Measurements from ENCODE around the gene KRTAP2-2.
"Not testable (repeated sequence)": the region's sequence is repeated elsewhere in the genome, so short reads cannot be mapped to it uniquely, and the experiment has no call there.

KRTAP2-2 gene, protein sequence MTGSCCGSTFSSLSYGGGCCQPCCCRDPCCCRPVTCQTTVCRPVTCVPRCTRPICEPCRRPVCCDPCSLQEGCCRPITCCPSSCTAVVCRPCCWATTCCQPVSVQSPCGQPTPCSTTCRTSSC

DNA sequence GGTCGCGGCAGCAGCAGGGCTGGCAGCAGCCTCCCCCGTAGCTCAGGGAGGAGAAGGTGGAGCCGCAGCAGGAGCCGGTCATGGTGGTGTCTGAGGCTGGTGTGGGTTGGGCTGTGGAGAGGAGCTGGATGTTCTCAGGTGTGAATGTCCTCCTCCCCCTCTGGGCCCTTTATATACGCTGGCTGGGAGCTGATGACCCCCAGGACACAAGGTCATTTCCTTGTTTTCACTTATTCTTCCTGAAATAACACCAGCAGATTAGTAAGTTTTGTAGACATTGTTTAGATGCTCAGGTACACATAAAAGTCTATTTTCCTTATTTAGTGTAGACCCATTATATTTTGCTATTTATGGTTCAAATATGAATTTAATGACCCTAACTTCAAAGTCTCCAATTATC is at the start of gene KRTAP2-2:
TSS of gene KRTAP2-2 (minus strand) at position 101 of the 400 bp plus-strand sequence. CDS start at position 82, 19 bp downstream.
- DNase-seq (ENCODE audit: extremely low read depth in 1 of 2, low read depth in 1 of 2), result not testable (repeated sequence)

DNA sequence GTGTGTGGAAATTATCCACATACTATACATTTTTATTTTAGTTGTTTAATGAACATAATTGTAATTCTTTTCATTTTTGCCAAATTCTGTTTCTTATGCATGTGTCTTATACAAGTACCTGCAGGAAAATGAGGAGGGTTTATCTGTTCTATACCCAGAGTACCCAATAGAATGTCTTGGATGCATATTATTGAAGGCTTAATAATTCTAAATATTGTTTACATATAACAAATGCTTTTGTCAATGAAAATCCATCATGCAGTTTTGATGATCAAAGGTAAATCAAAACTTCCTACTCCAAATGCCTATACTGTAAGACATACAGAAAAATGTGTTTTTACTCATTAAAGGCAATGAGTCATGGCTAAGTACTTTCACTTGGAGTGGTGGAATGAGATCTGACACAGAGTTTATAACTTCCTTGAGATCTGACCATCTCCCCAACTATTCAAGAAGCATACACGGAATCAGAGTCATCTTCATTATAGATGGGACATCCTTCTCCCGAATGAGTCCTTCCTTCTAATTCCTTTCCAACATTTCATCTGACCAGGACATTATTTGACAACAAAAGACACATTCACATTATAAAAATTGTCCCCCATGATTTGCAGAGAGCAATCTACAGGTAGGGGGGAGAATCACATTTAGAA is 49.5 kb upstream of the KRTAP2-2 start:
- DNase-seq (ENCODE audit: extremely low read depth in 1 of 2, low read depth in 1 of 2), result not testable (repeated sequence)

DNA sequence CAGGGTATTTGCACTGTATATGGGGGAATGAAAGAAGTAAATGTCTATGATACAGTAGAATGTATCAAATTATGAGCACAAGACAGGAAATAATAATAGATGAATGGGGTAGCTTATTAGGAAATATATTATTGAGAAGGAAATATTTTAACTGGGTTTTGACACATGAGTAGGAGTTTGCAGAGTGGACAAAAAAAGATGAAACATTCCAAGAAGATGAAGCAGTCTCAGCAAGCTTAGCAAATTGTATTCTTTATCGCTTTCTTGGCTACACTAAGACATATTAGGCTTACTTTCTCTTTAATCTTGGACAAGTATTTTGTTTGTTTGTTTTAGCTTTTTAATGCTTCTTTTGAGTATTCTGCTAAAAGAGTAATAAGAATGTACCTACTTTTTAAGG is 48.9 kb upstream of the KRTAP2-2 start:
- no peak for DNase-seq (ENCODE audit: extremely low read depth in 1 of 2, low read depth in 1 of 2)

DNA sequence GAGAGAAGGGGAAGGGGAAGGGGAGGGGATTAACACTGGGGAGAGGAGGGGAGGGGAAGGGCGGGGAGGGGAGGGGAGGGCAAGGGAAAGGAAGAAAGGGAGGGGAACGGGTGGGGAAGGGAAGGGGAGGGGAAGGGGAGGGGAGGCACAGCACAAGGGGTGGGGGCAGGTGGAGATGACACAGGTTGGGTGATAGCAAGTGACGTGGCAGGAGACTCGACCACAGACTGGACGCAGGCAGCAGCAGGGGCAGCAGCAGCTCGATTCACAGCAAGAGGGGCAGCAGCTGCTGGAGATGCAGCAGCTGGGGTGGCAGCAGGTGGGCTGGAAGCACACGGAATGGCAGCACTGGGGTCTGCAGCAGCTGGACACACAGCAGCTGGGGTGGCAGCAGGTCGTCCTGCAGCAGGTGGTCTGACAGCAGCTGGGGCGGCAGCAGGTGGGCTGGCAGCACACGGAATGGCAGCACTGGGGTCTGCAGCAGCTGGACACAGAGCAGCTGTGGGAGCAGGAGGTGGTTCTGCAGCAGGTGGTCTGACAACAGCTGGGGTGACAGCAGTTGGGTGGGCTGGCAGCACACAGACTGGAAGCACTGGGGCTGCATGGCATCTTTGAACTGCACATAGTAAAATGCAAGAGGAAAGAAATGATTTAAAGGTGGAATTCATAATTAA is 46.7 kb upstream of the KRTAP2-2 start, which contains the start of gene KRTAP4-16:
TSS of gene KRTAP4-16 (minus strand) at position 624 of the 674 bp plus-strand sequence. CDS start at position 624, 0 bp downstream.
- DNase-seq (ENCODE audit: extremely low read depth in 1 of 2, low read depth in 1 of 2), result no peak

DNA sequence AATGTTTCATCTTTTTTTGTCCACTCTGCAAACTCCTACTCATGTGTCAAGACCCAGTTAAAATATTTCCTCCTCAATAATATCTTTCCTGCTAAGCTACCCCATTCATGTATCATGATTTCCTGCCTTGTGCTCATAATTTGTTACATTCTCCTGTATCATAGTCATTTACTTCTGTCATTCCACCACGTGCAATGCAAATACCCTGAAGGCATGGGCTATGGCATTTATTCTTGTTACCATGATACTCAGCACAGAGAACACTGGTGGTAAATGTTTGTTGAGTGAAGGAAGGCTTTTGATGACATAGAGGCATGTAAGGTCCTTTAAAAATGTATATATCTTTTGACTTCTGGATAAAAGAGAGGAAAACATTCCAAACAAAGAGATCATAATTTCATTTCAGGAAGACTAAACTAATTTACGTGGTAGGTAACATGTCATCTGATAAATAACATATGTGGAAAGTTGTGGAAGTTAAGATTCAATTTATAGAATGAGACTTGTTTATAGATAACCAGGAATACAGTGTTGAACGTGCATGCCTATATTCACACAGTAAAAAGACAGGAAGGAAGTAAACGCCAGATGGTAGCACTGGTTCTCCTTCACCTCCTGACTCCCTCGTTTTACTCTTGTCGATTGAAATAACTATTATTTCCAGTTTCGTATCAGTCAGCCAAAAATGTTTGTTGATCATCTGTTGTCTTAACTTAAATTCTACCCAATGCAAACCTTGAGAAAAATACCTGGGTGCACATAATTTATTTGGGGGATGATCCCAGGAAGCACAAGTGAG is 44.9 kb upstream of the KRTAP2-2 start:
- DNase-seq (ENCODE audit: extremely low read depth in 1 of 2, low read depth in 1 of 2), result not testable (repeated sequence)

DNA sequence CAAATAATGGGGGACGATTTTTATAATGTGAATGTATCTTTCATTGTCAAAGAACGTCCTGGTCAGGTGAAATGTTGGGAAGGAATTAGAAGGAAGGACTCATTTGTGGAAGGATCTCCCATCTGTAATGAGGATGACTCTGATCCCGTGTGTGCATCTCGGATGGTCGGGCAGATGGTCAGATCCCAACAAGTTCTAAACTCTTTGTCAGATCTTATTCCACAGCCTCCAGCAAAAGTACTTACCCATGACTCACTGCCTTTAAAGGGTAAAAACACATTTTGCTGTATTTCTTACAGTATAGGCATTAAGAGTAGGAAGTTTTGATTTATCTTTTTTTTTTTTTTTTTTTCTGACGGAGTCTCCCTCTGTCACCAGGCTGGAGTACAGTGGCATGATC is 43.5 kb upstream of the KRTAP2-2 start:
- DNase-seq (ENCODE audit: extremely low read depth in 1 of 2, low read depth in 1 of 2), result no peak

DNA sequence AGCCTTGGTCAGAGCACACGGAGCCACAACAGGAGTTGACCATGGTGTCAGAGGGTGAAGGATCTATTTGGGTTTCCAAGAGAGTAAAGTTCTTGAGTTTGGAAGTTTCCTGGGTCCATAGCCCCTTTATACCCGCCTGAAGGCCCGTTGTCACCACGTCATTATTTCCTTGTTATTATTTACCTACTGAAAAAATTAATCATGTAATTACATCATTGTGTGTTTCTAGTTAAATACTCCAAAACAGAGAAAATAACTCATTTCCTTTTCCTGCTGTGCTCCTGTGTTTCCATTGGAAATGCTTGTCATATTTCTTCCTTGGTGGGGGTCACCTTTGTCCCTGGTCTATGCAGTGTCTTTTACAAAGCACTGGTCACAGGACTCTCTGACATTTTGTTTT is 43.0 kb upstream of the KRTAP2-2 start, which contains the start of gene KRTAP4-8:
TSS of gene KRTAP4-8 (minus strand) at position 101 of the 400 bp plus-strand sequence. CDS start at position 43, 58 bp downstream.
- DNase-seq (ENCODE audit: extremely low read depth in 1 of 2, low read depth in 1 of 2), result no peak

DNA sequence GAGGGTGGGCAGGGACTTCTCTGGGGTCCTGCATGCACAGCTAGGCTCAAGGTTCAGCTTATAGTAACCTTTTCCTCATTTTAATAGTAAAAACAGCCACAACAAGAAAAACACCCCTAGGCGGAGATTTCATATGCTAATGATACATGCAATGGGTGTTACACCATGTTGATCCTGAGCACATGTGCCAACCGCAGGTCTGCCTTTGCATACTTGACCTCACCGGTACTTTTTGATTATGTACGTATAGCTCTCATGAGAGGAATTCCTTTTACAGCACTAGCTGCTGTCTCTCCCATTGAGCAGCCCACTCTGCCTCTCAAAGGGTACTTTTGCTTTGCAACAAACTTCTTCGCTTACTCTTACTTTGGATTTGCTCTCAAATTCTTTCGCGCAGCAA is 41.0 kb upstream of the KRTAP2-2 start:
- no peak for DNase-seq (ENCODE audit: extremely low read depth in 1 of 2, low read depth in 1 of 2)

DNA sequence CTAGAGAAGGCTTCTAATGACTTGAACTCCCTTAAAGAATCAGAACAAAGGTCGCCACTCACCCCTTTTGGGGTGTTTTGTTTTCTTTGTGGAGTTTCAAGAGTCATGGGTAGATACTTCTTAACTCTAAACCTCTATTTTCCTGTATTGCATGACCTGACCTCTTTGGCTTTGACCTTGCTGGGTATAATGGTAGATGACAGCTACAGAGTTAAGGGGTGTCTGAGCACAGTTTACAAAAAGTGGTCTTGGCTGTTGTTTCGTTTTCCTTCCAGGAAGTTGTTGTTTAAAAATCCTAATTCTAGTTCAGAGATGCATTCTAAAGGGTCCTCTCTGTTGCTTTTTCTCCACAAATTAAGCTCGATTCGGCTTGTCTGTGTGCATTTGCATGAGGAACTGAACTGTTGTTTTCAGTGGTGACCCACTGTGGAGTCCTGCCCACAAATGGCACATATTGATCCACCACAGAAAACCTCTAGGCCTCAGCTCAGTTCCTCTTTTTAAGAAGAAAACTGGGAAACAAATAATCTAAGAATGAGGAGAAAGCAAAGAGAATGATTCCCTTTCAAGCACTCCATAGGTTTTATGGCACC is 33.8 kb upstream of the KRTAP2-2 start:
- DNase-seq (ENCODE audit: extremely low read depth in 1 of 2, low read depth in 1 of 2), result not testable (repeated sequence)

DNA sequence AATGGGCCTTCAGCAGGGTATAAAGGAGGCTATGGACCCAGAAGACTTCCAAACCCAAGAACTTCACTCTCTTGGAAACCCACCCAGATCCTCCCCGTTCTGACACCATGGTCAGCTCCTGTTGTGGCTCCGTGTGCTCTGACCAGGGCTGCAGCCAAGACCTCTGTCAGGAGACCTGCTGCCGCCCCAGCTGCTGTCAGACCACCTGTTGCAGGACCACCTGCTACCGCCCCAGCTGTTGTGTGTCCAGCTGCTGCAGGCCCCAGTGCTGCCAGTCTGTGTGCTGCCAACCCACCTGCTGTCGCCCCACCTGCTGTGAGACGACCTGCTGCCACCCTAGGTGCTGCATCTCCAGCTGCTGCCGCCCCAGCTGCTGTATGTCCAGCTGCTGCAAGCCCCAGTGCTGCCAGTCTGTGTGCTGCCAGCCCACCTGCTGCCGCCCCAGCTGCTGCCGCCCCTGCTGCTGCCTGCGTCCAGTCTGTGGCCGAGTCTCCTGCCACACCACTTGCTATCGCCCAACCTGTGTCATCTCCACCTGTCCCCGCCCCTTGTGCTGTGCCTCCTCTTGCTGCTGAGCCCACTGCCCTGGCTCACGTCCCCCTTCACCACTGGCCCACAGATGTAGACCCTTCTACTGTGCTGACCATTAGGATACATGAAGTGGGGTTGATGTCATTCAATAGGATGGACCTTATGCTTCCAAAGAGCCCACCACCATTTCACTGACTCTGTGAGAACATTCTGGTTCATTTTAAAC is 29.2 kb upstream of the KRTAP2-2 start, which contains the start of gene KRTAP4-7:
TSS of gene KRTAP4-7 (plus strand) at position 51 of the 757 bp plus-strand sequence. CDS start at position 108, 57 bp downstream.
- not testable (repeated sequence) for DNase-seq (ENCODE audit: extremely low read depth in 1 of 2, low read depth in 1 of 2)

DNA sequence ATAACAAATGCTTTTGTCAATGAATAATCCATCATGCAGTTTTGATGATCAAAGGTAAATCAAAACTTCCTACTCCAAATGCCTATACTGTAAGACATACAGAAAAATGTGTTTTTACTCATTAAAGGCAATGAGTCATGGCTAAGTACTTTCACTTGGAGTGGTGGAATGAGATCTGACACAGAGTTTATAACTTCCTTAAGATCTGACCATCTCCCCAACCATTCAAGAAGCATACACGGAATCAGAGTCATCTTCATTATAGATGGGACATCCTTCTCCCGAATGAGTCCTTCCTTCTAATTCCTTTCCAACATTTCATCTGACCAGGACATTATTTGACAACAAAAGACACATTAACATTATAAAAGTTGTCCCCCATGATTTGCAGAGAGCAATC is 28.4 kb upstream of the KRTAP2-2 start:
- not testable (repeated sequence) for DNase-seq (ENCODE audit: extremely low read depth in 1 of 2, low read depth in 1 of 2)

DNA sequence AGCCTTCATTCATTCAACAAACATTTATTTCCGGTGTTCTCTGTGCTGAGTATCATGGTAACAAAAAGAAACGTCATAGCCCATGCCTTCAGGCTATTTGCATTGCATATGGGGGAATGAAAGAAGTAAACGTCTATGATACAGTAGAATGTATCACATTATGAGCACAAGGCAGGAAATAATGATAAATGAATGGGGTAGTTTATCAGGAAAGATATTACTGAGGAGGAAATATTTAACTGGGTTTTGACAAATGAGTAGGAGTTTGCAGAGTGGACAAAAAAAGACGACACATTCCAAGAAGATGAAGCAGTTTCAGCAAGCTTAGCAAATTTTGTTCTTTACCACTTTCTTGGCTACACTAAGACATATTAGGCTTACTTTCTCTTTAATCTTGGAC is 27.6 kb upstream of the KRTAP2-2 start:
- DNase-seq (ENCODE audit: extremely low read depth in 1 of 2, low read depth in 1 of 2), result no peak

DNA sequence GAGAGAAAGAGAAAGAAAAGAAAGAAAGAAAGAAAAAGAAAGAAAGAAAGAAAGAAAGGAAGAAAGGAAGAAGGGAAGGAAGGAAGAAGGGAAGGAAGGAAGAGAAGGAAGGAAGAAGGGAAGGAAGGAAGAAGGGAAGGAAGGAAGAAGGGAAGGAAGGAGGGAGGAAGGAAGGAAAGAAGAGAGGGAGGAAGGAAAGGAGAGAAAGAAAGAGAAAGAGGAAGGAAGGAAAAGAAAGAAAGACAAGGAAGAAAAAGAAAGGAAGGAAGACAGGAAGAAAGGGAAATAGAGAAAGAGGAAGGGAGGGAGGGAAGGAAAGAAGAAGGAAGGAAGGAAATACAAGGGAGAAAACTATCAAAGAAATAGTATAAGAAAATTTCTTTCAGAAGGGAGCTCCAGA is 21.8 kb upstream of the KRTAP2-2 start:
- no peak for DNase-seq (ENCODE audit: extremely low read depth in 1 of 2, low read depth in 1 of 2)

DNA sequence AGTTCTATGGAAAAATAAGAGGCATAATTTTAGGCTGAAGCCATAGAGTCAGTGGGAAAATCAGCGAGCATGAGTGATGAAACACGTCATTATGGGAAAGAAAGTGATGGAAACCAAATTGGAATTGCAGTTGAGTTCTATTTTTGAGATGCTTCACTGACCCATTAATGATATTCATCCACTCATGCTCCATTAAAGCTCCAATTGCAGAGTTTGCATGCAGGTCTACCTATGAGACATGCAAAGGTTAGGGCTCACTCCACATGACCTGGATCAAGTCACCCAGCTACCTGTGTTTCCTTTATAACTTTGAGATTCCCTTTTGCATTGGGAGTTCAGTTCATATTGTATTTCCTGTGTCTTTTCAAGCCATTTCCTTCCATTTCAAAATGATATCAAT is 18.6 kb upstream of the KRTAP2-2 start:
- DNase-seq (ENCODE audit: extremely low read depth in 1 of 2, low read depth in 1 of 2), result no peak

DNA sequence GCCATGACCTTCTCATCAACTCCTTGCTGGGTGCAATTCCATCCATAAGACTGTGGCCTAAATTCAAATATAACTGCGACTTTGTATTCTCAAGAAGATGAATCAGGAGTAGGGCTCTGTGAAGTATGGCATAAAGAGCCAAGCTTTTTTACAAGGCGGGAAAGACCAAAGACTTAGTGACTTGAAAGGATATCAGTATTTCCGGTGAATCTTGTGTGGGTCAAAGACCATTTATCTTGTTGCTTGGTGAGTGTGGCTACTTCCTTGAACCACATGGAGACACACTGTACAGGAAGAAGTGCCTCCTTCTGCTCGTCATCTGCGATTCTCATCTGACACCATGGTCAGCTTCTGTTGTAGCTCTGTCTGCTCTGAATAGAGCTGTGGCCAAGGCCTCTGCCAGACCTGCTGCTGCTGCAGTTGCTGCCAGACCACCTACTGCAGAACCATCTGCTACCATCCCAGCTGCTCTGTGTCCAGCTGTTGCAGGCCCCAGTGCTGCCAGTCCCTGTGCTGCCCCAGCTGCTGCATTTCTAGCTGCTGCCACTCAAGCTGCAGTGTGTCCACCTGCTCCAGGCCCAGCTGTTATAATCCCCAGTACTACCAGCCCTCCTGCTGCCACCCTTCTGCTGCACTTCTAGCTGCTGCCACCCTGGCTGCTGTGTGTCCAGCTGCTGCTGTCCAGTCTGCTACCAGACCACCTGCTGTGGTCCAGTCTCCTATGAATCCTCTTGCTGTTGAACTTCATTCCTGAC is 16.8 kb upstream of the KRTAP2-2 start:
- no peak for DNase-seq (ENCODE audit: extremely low read depth in 1 of 2, low read depth in 1 of 2)

DNA sequence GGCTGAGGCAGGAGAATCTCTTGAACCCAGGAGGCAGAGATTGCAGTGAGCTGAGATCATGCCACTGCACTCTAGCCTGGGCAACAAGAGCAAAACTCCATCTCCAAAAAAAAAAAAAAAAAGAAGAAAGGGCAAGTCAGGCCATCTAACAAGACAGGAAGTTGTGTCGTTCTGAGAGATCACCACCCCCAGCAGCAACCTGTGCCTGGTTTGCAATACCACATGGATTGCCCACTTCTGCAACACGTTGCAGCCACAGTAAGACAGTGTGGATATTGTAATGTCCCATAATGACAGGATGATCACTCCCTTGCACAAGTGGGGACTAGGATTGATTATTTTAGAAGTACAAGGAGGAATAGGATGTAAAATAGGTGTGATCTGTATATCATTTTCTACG is 14.0 kb upstream of the KRTAP2-2 start:
- DNase-seq (ENCODE audit: extremely low read depth in 1 of 2, low read depth in 1 of 2), result no peak

DNA sequence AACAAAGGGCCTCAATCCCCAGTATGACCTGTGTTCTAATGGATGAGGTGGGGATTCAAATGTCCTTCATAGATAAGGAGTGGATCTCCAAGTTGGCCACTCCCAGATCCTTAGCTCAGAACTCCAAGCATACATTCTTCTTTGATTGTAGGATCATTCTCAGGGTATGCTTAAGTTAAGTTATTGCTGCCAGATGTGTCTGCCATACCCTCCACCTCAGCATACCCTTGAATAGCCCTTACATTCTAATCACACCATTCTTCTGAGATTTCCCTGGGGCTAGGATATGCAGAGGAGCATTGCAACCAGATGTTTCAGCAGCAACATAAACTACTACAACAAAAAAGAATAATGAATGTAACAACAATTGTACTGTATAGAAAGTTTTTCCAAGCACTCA is 12.3 kb upstream of the KRTAP2-2 start:
- no peak for DNase-seq (ENCODE audit: extremely low read depth in 1 of 2, low read depth in 1 of 2)

DNA sequence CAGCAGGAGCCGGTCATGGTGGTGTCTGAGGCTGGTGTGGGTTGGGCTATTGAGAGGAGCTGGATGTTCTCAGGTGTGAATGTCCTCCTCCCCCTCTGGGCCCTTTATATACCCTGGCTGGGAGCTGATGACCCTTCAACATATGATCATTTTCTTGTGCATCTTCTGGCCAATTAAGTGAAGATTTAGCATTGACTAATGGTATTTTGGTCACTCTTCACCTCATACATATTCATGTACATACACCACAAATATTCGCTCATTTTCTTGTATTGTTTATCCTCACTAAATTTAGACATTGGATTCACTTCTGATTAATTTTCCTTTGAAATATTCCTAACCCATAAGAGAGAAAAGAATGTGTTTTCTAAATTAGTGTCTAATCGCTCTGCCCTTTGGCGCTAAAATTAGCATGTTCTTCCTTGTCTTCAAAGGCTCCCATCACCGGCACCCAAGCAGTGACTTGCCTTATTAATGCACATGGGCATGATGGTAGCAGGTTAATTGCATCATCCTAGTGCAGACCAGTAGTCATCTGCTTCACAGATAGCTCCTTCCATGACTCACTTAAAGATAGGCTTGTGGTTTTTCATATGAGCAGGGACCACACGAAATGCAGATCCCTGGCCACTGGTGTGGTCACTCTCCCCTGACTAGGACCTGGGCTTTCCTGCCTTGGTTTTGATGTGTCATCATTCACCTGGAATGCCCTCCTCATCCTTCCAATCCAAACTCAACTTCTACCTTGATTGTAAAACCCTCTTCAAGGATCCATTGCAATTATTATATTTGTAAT is 11.0 kb upstream of the KRTAP2-2 start, which contains the start of gene KRTAP2-4:
TSS of gene KRTAP2-4 (minus strand) at position 51 of the 796 bp plus-strand sequence. CDS start at position 17, 34 bp downstream.
- no peak for DNase-seq (ENCODE audit: extremely low read depth in 1 of 2, low read depth in 1 of 2)

Measured in stimulated activated CD8-positive, alpha-beta memory T cell treated with anti-CD3 and anti-CD28 coated beads, Interleukin-7, amount 100 ng/mL, for 48 hours (primary cell).